H1 (cell line): ENCODE data around the gene SYNJ2. TPM values are rescaled to one million over a fixed set of nuclear protein-coding genes. Genes with fewer than 3 reads are reported as not detected.
A peak's percentile ranks its signal among the peaks of the same experiment; 100 is the strongest.

Experiments
- CTCF ChIA-PET: fragments of 300-600 bp; sonication (Branson Sonifier 250); formaldehyde crosslinking; loops from one replicate; lab custom pipeline; 2021; ENCODE audit not compliant: partially characterized antibody; lab: Charles Lee
- POLR2A ChIA-PET: fragments of 300-600 bp; sonication (Branson Sonifier 250); formaldehyde crosslinking; loops from one replicate; lab custom pipeline; 2021; ENCODE audit warnings: inconsistent platforms; ENCODE audit not compliant: partially characterized antibody; lab: Charles Lee
- DNase-seq, 2 experiments: peaks; one replicate each; pipeline versions ENCODE4 v3.0.0 to v3.0.0-alpha.2; 2010 to 2022; ENCODE audit warnings: low spot score in 2 of 2, low read depth in 1 of 2, mixed read lengths in 1 of 2
- FAIRE-seq: peaks from 2 replicates; lab custom pipeline; 2011; peaks lifted over from hg19 to GRCh38; lab: Jason Lieb, UNC
- H2AFZ ChIP-seq: 2 replicates; pipeline ENCODE4 v1.8.1; 2012; ENCODE audit warnings: low read length, inconsistent platforms
- H2AK5ac ChIP-seq: 2 replicates; pipeline ENCODE4 v1.6.1; 2013; ENCODE audit warnings: low read depth, low read length
- H2BK120ac ChIP-seq: replicated peaks from 2 replicates; pipeline ENCODE3; 2013; ENCODE audit warnings: low read depth, low read length, inconsistent platforms
- H2BK12ac ChIP-seq: 2 replicates; pipeline ENCODE4 v1.6.1; 2013; ENCODE audit warnings: low read depth, low read length
- H2BK15ac ChIP-seq: 2 replicates; pipeline ENCODE4 v1.6.1; 2013; ENCODE audit warnings: low read length
- H2BK20ac ChIP-seq: 2 replicates; pipeline ENCODE4 v1.6.1; 2013; ENCODE audit warnings: low read length
- H2BK5ac ChIP-seq: 2 replicates; pipeline ENCODE4 v1.6.1; 2013; ENCODE audit warnings: low read depth, low read length
- H3K14ac ChIP-seq: 2 replicates; pipeline ENCODE4 v1.6.1; 2013; ENCODE audit warnings: inconsistent platforms; ENCODE audit not compliant: insufficient read length
- H3K18ac ChIP-seq: 2 replicates; pipeline ENCODE4 v1.6.1; 2013; ENCODE audit warnings: low read length; ENCODE audit errors: extremely low read depth
- H3K23ac ChIP-seq: 2 replicates; pipeline ENCODE4 v1.6.1; 2013; ENCODE audit warnings: inconsistent platforms; ENCODE audit not compliant: insufficient read length
- H3K23me2 ChIP-seq: 2 replicates; pipeline ENCODE4 v1.6.1; 2013; ENCODE audit warnings: low read depth, low read length
- H3K27ac ChIP-seq: 2 replicates; pipeline ENCODE4 v1.6.1; 2011; ENCODE audit warnings: low read depth, low read length, inconsistent platforms
- H3K27me3 ChIP-seq, 4 experiments: replicated peaks in 1 of 4; 1 replicate in 1 of 4; 2 replicates in 3 of 4; pipeline versions ENCODE4 v1.6.1 to v1.8.1; 2011 to 2013; ENCODE audit warnings: low read length in 3 of 4, mild to moderate bottlenecking in 3 of 4, inconsistent platforms in 2 of 4, mixed read lengths in 2 of 4, moderate library complexity in 1 of 4; ENCODE audit not compliant: control insufficient read depth in 3 of 4, insufficient read depth in 3 of 4; ENCODE audit errors: extremely low read depth in 1 of 4
- H3K36me3 ChIP-seq, 4 experiments: 2 replicates each; pipeline versions ENCODE4 v1.6.1 to v1.8.1; 2011 to 2013; ENCODE audit warnings: mild to moderate bottlenecking in 4 of 4, low read length in 3 of 4, moderate library complexity in 2 of 4, control low read depth in 1 of 4, inconsistent platforms in 1 of 4; ENCODE audit not compliant: insufficient read depth in 4 of 4, control insufficient read depth in 2 of 4
- H3K4ac ChIP-seq: replicated peaks from 2 replicates; pipeline ENCODE3; 2013; ENCODE audit warnings: low read length, low read depth, mixed read lengths, inconsistent platforms; ENCODE audit not compliant: insufficient read length
- H3K4me1 ChIP-seq, 4 experiments: replicated peaks in 1 of 4; 1 replicate in 1 of 4; 2 replicates in 3 of 4; pipeline versions ENCODE4 v1.6.1 to v1.8.1; 2011 to 2013; ENCODE audit warnings: low read length in 3 of 4, inconsistent platforms in 2 of 4, mixed read lengths in 1 of 4; ENCODE audit not compliant: insufficient read depth in 4 of 4, control insufficient read depth in 3 of 4
- H3K4me2 ChIP-seq, 2 experiments: 2 replicates each; pipeline versions ENCODE4 v1.6.1 to v1.8.1; 2011 to 2013; ENCODE audit warnings: low read depth in 2 of 2, low read length in 2 of 2, control low read depth in 1 of 2, inconsistent platforms in 1 of 2, mild to moderate bottlenecking in 1 of 2; ENCODE audit not compliant: insufficient read depth in 1 of 2
- H3K4me3 ChIP-seq, 4 experiments: fragments of 200-600, 300-600 bp in 1 of 4; sonication (generic), shearing (Covaris generic), sonication (Bioruptor Twin) in 1 of 4; 2 replicates each; pipeline versions ENCODE4 v1.5.1 to v1.8.1; 2011 to 2016; ENCODE audit warnings: low read length in 4 of 4, low read depth in 3 of 4, control low read depth in 2 of 4, inconsistent platforms in 2 of 4, mild to moderate bottlenecking in 2 of 4, mixed read lengths in 1 of 4, moderate library complexity in 1 of 4; ENCODE audit not compliant: insufficient read depth in 2 of 4; ENCODE audit errors: extremely low read depth in 1 of 4
- H3K56ac ChIP-seq: replicated peaks from 2 replicates; pipeline ENCODE3; 2013; ENCODE audit warnings: low read depth, mild to moderate bottlenecking, mixed read lengths, low read length, inconsistent platforms; ENCODE audit not compliant: insufficient read length
- H3K79me1 ChIP-seq: 2 replicates; pipeline ENCODE4 v1.6.1; 2013; ENCODE audit warnings: low read depth, low read length, control low read depth
- H3K79me2 ChIP-seq, 2 experiments: 2 replicates each; pipeline versions ENCODE4 v1.6.1 to v1.8.1; 2012 to 2013; ENCODE audit warnings: low read length in 2 of 2, mild to moderate bottlenecking in 2 of 2, inconsistent platforms in 1 of 2; ENCODE audit not compliant: insufficient read depth in 2 of 2, control insufficient read depth in 1 of 2
- H3K9ac ChIP-seq, 4 experiments: replicated peaks in 1 of 4; 1 replicate in 1 of 4; 2 replicates in 3 of 4; pipeline versions ENCODE4 v1.6.1 to v1.8.1; 2011 to 2013; ENCODE audit warnings: low read depth in 3 of 4, low read length in 3 of 4, control low read depth in 2 of 4, mild to moderate bottlenecking in 2 of 4, moderate library complexity in 2 of 4, inconsistent platforms in 1 of 4; ENCODE audit errors: extremely low read depth in 1 of 4
- H3K9me3 ChIP-seq, 2 experiments: 2 replicates each; pipeline versions ENCODE4 v1.6.1 to v1.8.1; 2012 to 2013; ENCODE audit warnings: mild to moderate bottlenecking in 2 of 2, moderate library complexity in 2 of 2, control low read depth in 1 of 2, inconsistent platforms in 1 of 2, low read depth in 1 of 2, low read length in 1 of 2, mixed read lengths in 1 of 2; ENCODE audit not compliant: insufficient read depth in 2 of 2
- H4K20me1 ChIP-seq, 2 experiments: replicated peaks in 1 of 2; 2 replicates each; pipeline versions ENCODE3 to v1.8.1; 2011 to 2013; ENCODE audit warnings: inconsistent platforms in 2 of 2, low read length in 2 of 2, mild to moderate bottlenecking in 1 of 2; ENCODE audit not compliant: insufficient read depth in 2 of 2, control insufficient read depth in 1 of 2
- H4K5ac ChIP-seq: 2 replicates; pipeline ENCODE4 v1.6.1; 2013; ENCODE audit warnings: low read length, low read depth, mixed read lengths, inconsistent platforms; ENCODE audit not compliant: insufficient read length
- H4K8ac ChIP-seq: 2 replicates; pipeline ENCODE4 v1.8.0; 2013; ENCODE audit warnings: mild to moderate bottlenecking, moderate library complexity, low read length, inconsistent platforms; ENCODE audit not compliant: insufficient read depth; ENCODE audit errors: extremely low read depth
- H4K91ac ChIP-seq: replicated peaks from 2 replicates; pipeline ENCODE3; 2013; ENCODE audit warnings: low read length, mixed read lengths, inconsistent platforms; ENCODE audit not compliant: insufficient read length
- RAD21 ChIP-seq, 2 experiments: IDR thresholded peaks in 1 of 2; conservative IDR thresholded peaks in 1 of 2; 2 replicates each; pipeline ENCODE4 v1.6.1; 2011; ENCODE audit warnings: low read depth in 2 of 2, low read length in 2 of 2, improper control_type of control experiment in 1 of 2, inconsistent platforms in 1 of 2, mild to moderate bottlenecking in 1 of 2, moderate library complexity in 1 of 2
- RXRA ChIP-seq: IDR thresholded peaks from 2 replicates; pipeline ENCODE4 v1.6.1; 2011; ENCODE audit warnings: low read depth, mild to moderate bottlenecking, low read length, moderate library complexity; ENCODE audit not compliant: insufficient read depth
- TCF12 ChIP-seq: IDR thresholded peaks from 2 replicates; pipeline ENCODE4 v1.6.1; 2011; ENCODE audit warnings: low read depth, mild to moderate bottlenecking, low read length
- WGBS, 2 experiments: shearing (Covaris generic) in 1 of 2; methylation state at CpG; one replicate each; pipeline versions ENCODE4 v1.1.6 to v1.1.7; 2013 to 2015; ENCODE audit warnings: low lambda C conversion rate in 2 of 2, mixed read lengths in 2 of 2, inconsistent platforms in 1 of 2, low coverage in 1 of 2, missing lambda C conversion rate in 1 of 2; ENCODE audit not compliant: insufficient replicate concordance in 2 of 2, insufficient coverage in 1 of 2, insufficient read length in 1 of 2; ENCODE audit errors: extremely low coverage in 1 of 2, missing lambda C conversion rate in 1 of 2; 5-methylcytosine and 5-hydroxymethylcytosine counted together
- polyA plus RNA-seq, 7 experiments: library from polyadenylated mRNA; depleted of rRNA in 3 of 7; stranded (reverse) in 5 of 7; unstranded in 2 of 7; fragments of >200 nt in 5 of 7; fragments of 200-250 nt in 2 of 7; gene quantifications; 1 replicate in 5 of 7; 2 replicates in 1 of 7; 4 replicates in 1 of 7; pipeline versions ENCODE4 v1.2.1 to v1.2.3, GENCODE V29; 2011 to 2013; ENCODE audit warnings: missing spikeins in 2 of 7, mixed read lengths in 2 of 7
- total RNA-seq: library from RNA; stranded (reverse); fragmentation: NEBNext Ultra II Directional; extraction: Animal tissue kit (Norgen Biotek cat#: 25700); gene quantifications from 2 replicates; pipeline ENCODE4 v1.2.1, GENCODE V29; 2021
- TF ChIP-seq, protein P1 (sequence below), 3 experiments: IDR thresholded peaks; 1 replicate in 2 of 3; 2 replicates in 1 of 3; pipeline versions ENCODE4 v1.5.1 to v1.6.1; 2011; ENCODE audit warnings: low read length in 3 of 3, mild to moderate bottlenecking in 3 of 3, inconsistent platforms in 2 of 3, low read depth in 1 of 3, moderate library complexity in 1 of 3; ENCODE audit not compliant: insufficient read depth in 1 of 3; ENCODE audit errors: control extremely low read depth in 1 of 3

Gene SYNJ2
- total and polyA plus RNA-seq, 2 of the 8 experiments (the other 6 are each of a cell fraction or from before 2014, with no cell fraction given): 3.7 to 13.9 TPM

- Histone ChIP-seq H2AFZ (no peak overlapping the region), H3K4me3 (no peak overlapping the region), H2BK120ac (no peak overlapping the region), H3K79me1 (no peaks in the 10 kb centered on the region), H3K18ac (no peak overlapping the region), H3K23me2 (no peaks in the 10 kb centered on the region), H2AK5ac (no peak overlapping the region), H3K23ac (no peak overlapping the region), H2BK12ac (no peak overlapping the region), H2BK20ac (no peak overlapping the region), H3K79me2 (no peaks in the 10 kb centered on the region), H4K8ac (no peak overlapping the region), H4K91ac (no peak overlapping the region), H3K27ac (no peak overlapping the region), H4K20me1 (peaks cover 0 to 2% of the 10 kb centered on the region in 2 experiments), H3K4me2 (no peak overlapping the region), H3K4ac (no peak overlapping the region), H4K5ac (no peak overlapping the region), H3K27me3 (no peaks in the 10 kb centered on the region), H2BK15ac (no peak overlapping the region), H3K14ac (no peak overlapping the region), H3K9me3 (no peaks in the 10 kb centered on the region), H2BK5ac (no peak overlapping the region), H3K9ac (no peak overlapping the region), H3K56ac (no peak overlapping the region), H3K4me1 (no peaks in the 10 kb centered on the region), H3K36me3 (peaks cover 0 to 11% (median 3%) of the 10 kb centered on the region in 4 experiments; a peak in 4 of 8 replicates)
- peak; percentile 79 for FAIRE-seq
- CTCF ChIA-PET: interaction anchor here (0.9 to 5.0 kb wide), 13 partner anchors 8 to 144 kb away, joined by 3 to 50 read pairs (median 5); no protein-coding TSS in a partner anchor
- WGBS, 2 experiments: 15% methylated on average over 1 of the region's 1 CpG; no CpG with 5 or more reads in 1 of the 2 experiments
- no peak for DNase-seq
- POLR2A ChIA-PET: interaction anchor here (1.3 kb wide), 1 partner anchor 24 kb away, joined by 3 read pairs; no protein-coding TSS in a partner anchor
- TF ChIP-seq RAD21 (IDR thresholded peaks at IDR 0.05 in 1 of 2, conservative IDR thresholded peaks at IDR 0.05 in 1 of 2; ENCODE audit: low read depth in 2 of 2, low read length in 2 of 2) (peak; percentile 69 to 79), RXRA (no peak), TCF12 (0 out of 2 replicates have a peak, but pooled peaks have one; percentile 14)
- TF ChIP-seq, protein P1, sequence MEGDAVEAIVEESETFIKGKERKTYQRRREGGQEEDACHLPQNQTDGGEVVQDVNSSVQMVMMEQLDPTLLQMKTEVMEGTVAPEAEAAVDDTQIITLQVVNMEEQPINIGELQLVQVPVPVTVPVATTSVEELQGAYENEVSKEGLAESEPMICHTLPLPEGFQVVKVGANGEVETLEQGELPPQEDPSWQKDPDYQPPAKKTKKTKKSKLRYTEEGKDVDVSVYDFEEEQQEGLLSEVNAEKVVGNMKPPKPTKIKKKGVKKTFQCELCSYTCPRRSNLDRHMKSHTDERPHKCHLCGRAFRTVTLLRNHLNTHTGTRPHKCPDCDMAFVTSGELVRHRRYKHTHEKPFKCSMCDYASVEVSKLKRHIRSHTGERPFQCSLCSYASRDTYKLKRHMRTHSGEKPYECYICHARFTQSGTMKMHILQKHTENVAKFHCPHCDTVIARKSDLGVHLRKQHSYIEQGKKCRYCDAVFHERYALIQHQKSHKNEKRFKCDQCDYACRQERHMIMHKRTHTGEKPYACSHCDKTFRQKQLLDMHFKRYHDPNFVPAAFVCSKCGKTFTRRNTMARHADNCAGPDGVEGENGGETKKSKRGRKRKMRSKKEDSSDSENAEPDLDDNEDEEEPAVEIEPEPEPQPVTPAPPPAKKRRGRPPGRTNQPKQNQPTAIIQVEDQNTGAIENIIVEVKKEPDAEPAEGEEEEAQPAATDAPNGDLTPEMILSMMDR (IDR thresholded peaks at IDR 0.05; ENCODE audit: control extremely low read depth in 1 of 3, insufficient read depth in 1 of 3, low read depth in 1 of 3, low read length in 3 of 3): peak; percentile 24 to 71 (median 71)
Measured at GRCh38 chr6:158143700-158144099, 162.0 kb downstream of the SYNJ2 start.
